Effector memory CD8-positive, alpha-beta T cell (primary cell): ENCODE results near the gene DHRS12.

Experiments
- ATAC-seq: fragments of 150-1000 bp; cut with Tn5 transposase; replicated peaks from 2 replicates; pipeline ENCODE4 v1.10.0; 2021; ENCODE audit warnings: mild to moderate bottlenecking, moderate library complexity
- DNase-seq, 3 experiments: peaks; one replicate each; pipeline ENCODE4 v3.0.0; 2021
- H3K27ac Mint-ChIP-seq, 2 donors: one replicate each; pipeline ENCODE4 v1.8.0; 2022; ENCODE audit warnings: mild to moderate bottlenecking in 2 of 2, mixed read lengths in 2 of 2, moderate library complexity in 2 of 2
- H3K27me3 Mint-ChIP-seq, 2 donors: one replicate each; pipeline ENCODE4 v1.8.0; 2022; ENCODE audit warnings: mixed read lengths in 2 of 2
- H3K36me3 Mint-ChIP-seq: one replicate; pipeline ENCODE4 v1.8.0; 2022; ENCODE audit warnings: mild to moderate bottlenecking, moderate library complexity, mixed read lengths; ENCODE audit not compliant: insufficient read depth
- H3K4me1 Mint-ChIP-seq, 2 donors: one replicate each; pipeline ENCODE4 v1.8.0; 2022; ENCODE audit warnings: low read depth in 2 of 2, mixed read lengths in 2 of 2
- H3K4me3 Mint-ChIP-seq, 2 donors: one replicate each; pipeline ENCODE4 v1.8.0; 2022; ENCODE audit warnings: mild to moderate bottlenecking in 2 of 2, mixed read lengths in 2 of 2, moderate library complexity in 2 of 2
- H3K9me3 Mint-ChIP-seq, 2 donors: one replicate each; pipeline ENCODE4 v1.8.0; 2022; ENCODE audit warnings: mixed read lengths in 2 of 2

The DHRS12 gene

GRCh38 chr13:51780099-51780498 is 23.9 kb downstream of the DHRS12 start:
- H3K36me3 Mint-ChIP-seq: peaks cover 6% of the 10 kb centered on the region
- H3K4me1 Mint-ChIP-seq: peaks cover 4 to 11% of the 10 kb centered on the region in 2 donors
- H3K27ac Mint-ChIP-seq: no peak overlapping the region
- no peaks in the 10 kb centered on the region for H3K27me3 Mint-ChIP-seq
- ATAC-seq (no peak), DNase-seq (no peak)
- no peaks in the 10 kb centered on the region for H3K9me3 Mint-ChIP-seq
- no peak overlapping the region for H3K4me3 Mint-ChIP-seq

GRCh38 chr13:51778392-51778791 is 25.6 kb downstream of the DHRS12 start:
- H3K4me3 Mint-ChIP-seq: no peak overlapping the region
- peaks cover 4% of the 10 kb centered on the region for H3K36me3 Mint-ChIP-seq
- no peaks in the 10 kb centered on the region for H3K27me3 Mint-ChIP-seq
- no peaks in the 10 kb centered on the region for H3K9me3 Mint-ChIP-seq
- no peak for ATAC-seq
- DNase-seq: no peak
- peaks cover 4 to 6% of the 10 kb centered on the region in 2 donors for H3K4me1 Mint-ChIP-seq
- H3K27ac Mint-ChIP-seq: no peak overlapping the region

- no peak for ATAC-seq
- H3K4me3 Mint-ChIP-seq: no peak overlapping the region
- DNase-seq: no peak
- no peaks in the 10 kb centered on the region for H3K27me3 Mint-ChIP-seq
- H3K9me3 Mint-ChIP-seq: no peaks in the 10 kb centered on the region
- H3K27ac Mint-ChIP-seq: no peak overlapping the region
- peaks cover 4 to 6% of the 10 kb centered on the region in 2 donors for H3K4me1 Mint-ChIP-seq
- peaks cover 4% of the 10 kb centered on the region for H3K36me3 Mint-ChIP-seq
Observed at GRCh38 chr13:51777921-51778320, 26.0 kb downstream of the DHRS12 start.

- H3K9me3 Mint-ChIP-seq: no peaks in the 10 kb centered on the region
- peak overlapping the region in 1 of 2 donors; percentile 38 for H3K27ac Mint-ChIP-seq
- no peak overlapping the region for H3K4me3 Mint-ChIP-seq
Observed at GRCh38 chr13:51776179-51776578, 27.8 kb downstream of the DHRS12 start.

GRCh38 chr13:51773515-51773914 is 30.4 kb downstream of the DHRS12 start:
- Mint-ChIP-seq H3K27me3 (no peaks in the 10 kb centered on the region), H3K27ac (no peak overlapping the region), H3K4me3 (no peak overlapping the region), H3K4me1 (peaks cover 0 to 6% of the 10 kb centered on the region in 2 donors), H3K9me3 (no peaks in the 10 kb centered on the region), H3K36me3 (peaks cover 5% of the 10 kb centered on the region)
- DNase-seq: no peak
- ATAC-seq: no peak

More at GRCh38 chr13:51776179-51776578, 27.8 kb downstream of the DHRS12 start:
- no peak for ATAC-seq
- DNase-seq: no peak
- Mint-ChIP-seq H3K36me3 (peaks cover 5% of the 10 kb centered on the region), H3K4me1 (peaks cover 0 to 2% of the 10 kb centered on the region in 2 donors), H3K27me3 (no peaks in the 10 kb centered on the region)

- Mint-ChIP-seq H3K4me1 (peaks cover 0 to 4% of the 10 kb centered on the region in 2 donors), H3K9me3 (no peaks in the 10 kb centered on the region), H3K4me3 (no peak overlapping the region), H3K27me3 (no peaks in the 10 kb centered on the region), H3K27ac (no peak overlapping the region), H3K36me3 (peaks cover 8% of the 10 kb centered on the region)
- DNase-seq (no peak), ATAC-seq (no peak)
Observed at GRCh38 chr13:51772781-51773180, 31.2 kb downstream of the DHRS12 start.

GRCh38 chr13:51772105-51772455 is 31.9 kb downstream of the DHRS12 start:
- Mint-ChIP-seq H3K27ac (peak overlapping the region; percentile 69 to 93), H3K27me3 (no peaks in the 10 kb centered on the region), H3K36me3 (peaks cover 10% of the 10 kb centered on the region), H3K9me3 (no peaks in the 10 kb centered on the region), H3K4me3 (no peak overlapping the region), H3K4me1 (peaks cover 0 to 4% of the 10 kb centered on the region in 2 donors)
- ATAC-seq (no peak), DNase-seq (no peak)

GRCh38 chr13:51771418-51772104 is 32.4 kb downstream of the DHRS12 start:
- DNase-seq (no peak), ATAC-seq (no peak)
- Mint-ChIP-seq H3K27me3 (no peaks in the 10 kb centered on the region), H3K36me3 (peaks cover 11% of the 10 kb centered on the region), H3K27ac (peak overlapping the region; percentile 69 to 93), H3K4me1 (peaks cover 0 to 4% of the 10 kb centered on the region in 2 donors), H3K4me3 (no peak overlapping the region), H3K9me3 (no peaks in the 10 kb centered on the region)

- ATAC-seq: no peak
Observed at GRCh38 chr13:51770681-51771417, 33.1 kb downstream of the DHRS12 start.

GRCh38 chr13:51770160-51770559 is 33.8 kb downstream of the DHRS12 start:
- peak overlapping the region; percentile 55 to 81 for H3K27ac Mint-ChIP-seq
- no peaks in the 10 kb centered on the region for H3K9me3 Mint-ChIP-seq
- peaks cover 11% of the 10 kb centered on the region for H3K36me3 Mint-ChIP-seq

More at GRCh38 chr13:51770681-51771417, 33.1 kb downstream of the DHRS12 start:
- Mint-ChIP-seq H3K27ac (peak overlapping the region in 1 of 2 donors; percentile 93), H3K9me3 (no peaks in the 10 kb centered on the region), H3K36me3 (peaks cover 11% of the 10 kb centered on the region), H3K27me3 (no peaks in the 10 kb centered on the region), H3K4me3 (no peak overlapping the region), H3K4me1 (peaks cover 0 to 4% of the 10 kb centered on the region in 2 donors)
- no peak for DNase-seq

GRCh38 chr13:51769455-51770127 is 34.4 kb downstream of the DHRS12 start:
- Mint-ChIP-seq H3K9me3 (no peaks in the 10 kb centered on the region), H3K27ac (peak overlapping the region; percentile 55 to 81), H3K27me3 (no peaks in the 10 kb centered on the region), H3K36me3 (peaks cover 11% of the 10 kb centered on the region), H3K4me3 (no peak overlapping the region), H3K4me1 (peaks cover 10% of the 10 kb centered on the region in 2 donors)
- no peak for DNase-seq
- no peak for ATAC-seq

More at GRCh38 chr13:51770160-51770559, 33.8 kb downstream of the DHRS12 start:
- peaks cover 4 to 5% of the 10 kb centered on the region in 2 donors for H3K4me1 Mint-ChIP-seq
- H3K4me3 Mint-ChIP-seq: no peak overlapping the region
- no peaks in the 10 kb centered on the region for H3K27me3 Mint-ChIP-seq
- ATAC-seq: no peak
- DNase-seq: no peak

- H3K27me3 Mint-ChIP-seq: no peaks in the 10 kb centered on the region
- H3K27ac Mint-ChIP-seq: peak overlapping the region in 1 of 2 donors; percentile 25
- DNase-seq: no peak
- H3K9me3 Mint-ChIP-seq: no peaks in the 10 kb centered on the region
- H3K4me1 Mint-ChIP-seq: peaks cover 15% of the 10 kb centered on the region in 2 donors
- ATAC-seq: no peak
- no peak overlapping the region for H3K4me3 Mint-ChIP-seq
- H3K36me3 Mint-ChIP-seq: peaks cover 16% of the 10 kb centered on the region
Observed at GRCh38 chr13:51768976-51769375, 35.0 kb downstream of the DHRS12 start.

GRCh38 chr13:51768378-51768921 is 35.5 kb downstream of the DHRS12 start:
- Mint-ChIP-seq H3K9me3 (no peaks in the 10 kb centered on the region), H3K27me3 (no peaks in the 10 kb centered on the region), H3K4me3 (no peak overlapping the region), H3K36me3 (peaks cover 18% of the 10 kb centered on the region), H3K4me1 (peaks cover 16 to 17% of the 10 kb centered on the region in 2 donors), H3K27ac (peak overlapping the region; percentile 25 to 69)
- ATAC-seq (no peak), DNase-seq (no peak)
